ENCODE measurements around the gene PIGS.
"Not testable (repeated sequence)": the region's sequence is repeated elsewhere in the genome, so short reads cannot be mapped to it uniquely, and the experiment has no call there.

- TF ChIP-seq GABPA (IDR thresholded peaks at IDR 0.05; ENCODE audit: low read depth, low read length); GABPA (CRISPR knock-in tag; IDR thresholded peaks at IDR 0.05; ENCODE audit: low read depth); TP53 (CRISPR knock-in tag; conservative IDR thresholded peaks at IDR 0.05); KDM5B (CRISPR knock-in tag; IDR thresholded peaks at IDR 0.05; ENCODE audit: borderline replicate concordance); POLR2G (IDR thresholded peaks at IDR 0.05; ENCODE audit: low read depth, low read length); POLR2A (IDR thresholded peaks at IDR 0.05; ENCODE audit: insufficient read depth in 1 of 2, low read depth in 2 of 2, low read length in 2 of 2); RERE (CRISPR knock-in tag; IDR thresholded peaks at IDR 0.05; ENCODE audit: low read depth); ZNF143 (CRISPR knock-in tag; IDR thresholded peaks at IDR 0.05); MEF2D (CRISPR knock-in tag; IDR thresholded peaks at IDR 0.05): not testable (repeated sequence)
Observed at GRCh38 chr17:28522281-28522680, 49.0 kb downstream of the PIGS start.
